Measurements from ENCODE around the gene CCNO.

Gene CCNO

DNA sequence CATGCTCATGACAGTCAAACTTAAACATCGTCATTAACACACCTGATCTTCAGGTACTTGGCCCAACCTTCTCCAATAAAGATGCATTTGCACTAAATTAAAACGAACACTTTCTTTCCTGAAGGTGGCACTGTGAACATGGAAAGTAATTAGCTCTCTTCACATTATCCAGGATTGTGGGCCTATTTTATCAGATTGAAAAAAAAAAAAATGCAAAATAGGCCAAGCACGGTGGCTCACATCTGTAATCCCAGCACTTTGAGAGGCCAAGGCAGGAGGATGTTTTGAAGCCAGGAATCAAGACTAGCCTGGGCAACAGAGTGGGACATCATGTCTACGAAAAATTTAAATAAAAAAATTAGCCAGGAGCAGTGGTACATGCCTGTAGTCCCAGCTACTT, 46.0 kb downstream of the CCNO start:
- Histone ChIP-seq H3F3A (ENCODE audit: insufficient read depth, low read length) (no peaks in the 10 kb centered on the region), H3K4me2 (ENCODE audit: low read depth, low read length) (no peak overlapping the region), H3K9me3 (replicated peaks; ENCODE audit: insufficient read depth, low read length) (no peaks in the 10 kb centered on the region), H3K27me3 (replicated peaks; ENCODE audit: insufficient read depth, low read length) (no peaks in the 10 kb centered on the region), H2AFZ (ENCODE audit: low read length) (no peak overlapping the region), H3K79me2 (ENCODE audit: low read length) (no peaks in the 10 kb centered on the region), H3K4me1 (ENCODE audit: low read length) (no peaks in the 10 kb centered on the region), H3K4me3 (ENCODE audit: low read length) (no peak overlapping the region), H3K9ac (ENCODE audit: low read length) (no peak overlapping the region), H3K27ac (ENCODE audit: low read length) (no peak overlapping the region), H4K20me1 (ENCODE audit: insufficient read depth, low read length) (no peaks in the 10 kb centered on the region), H3K36me3 (replicated peaks; ENCODE audit: insufficient read depth, low read length) (no peaks in the 10 kb centered on the region), H3K9me2 (replicated peaks; ENCODE audit: insufficient read depth, low read length) (no peaks in the 10 kb centered on the region)
- DNase-seq: peak; percentile 32
- no peak for TF ChIP-seq EZH2phosphoT487 (IDR thresholded peaks at IDR 0.05; ENCODE audit: low read length)
- no peak for TF ChIP-seq EZH2 (optimal IDR thresholded peaks at IDR 0.05; ENCODE audit: low read depth, low read length)
- TF ChIP-seq, protein P1, sequence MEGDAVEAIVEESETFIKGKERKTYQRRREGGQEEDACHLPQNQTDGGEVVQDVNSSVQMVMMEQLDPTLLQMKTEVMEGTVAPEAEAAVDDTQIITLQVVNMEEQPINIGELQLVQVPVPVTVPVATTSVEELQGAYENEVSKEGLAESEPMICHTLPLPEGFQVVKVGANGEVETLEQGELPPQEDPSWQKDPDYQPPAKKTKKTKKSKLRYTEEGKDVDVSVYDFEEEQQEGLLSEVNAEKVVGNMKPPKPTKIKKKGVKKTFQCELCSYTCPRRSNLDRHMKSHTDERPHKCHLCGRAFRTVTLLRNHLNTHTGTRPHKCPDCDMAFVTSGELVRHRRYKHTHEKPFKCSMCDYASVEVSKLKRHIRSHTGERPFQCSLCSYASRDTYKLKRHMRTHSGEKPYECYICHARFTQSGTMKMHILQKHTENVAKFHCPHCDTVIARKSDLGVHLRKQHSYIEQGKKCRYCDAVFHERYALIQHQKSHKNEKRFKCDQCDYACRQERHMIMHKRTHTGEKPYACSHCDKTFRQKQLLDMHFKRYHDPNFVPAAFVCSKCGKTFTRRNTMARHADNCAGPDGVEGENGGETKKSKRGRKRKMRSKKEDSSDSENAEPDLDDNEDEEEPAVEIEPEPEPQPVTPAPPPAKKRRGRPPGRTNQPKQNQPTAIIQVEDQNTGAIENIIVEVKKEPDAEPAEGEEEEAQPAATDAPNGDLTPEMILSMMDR (IDR thresholded peaks at IDR 0.05; ENCODE audit: low read length): peak; percentile 35
